LHCN-M2 (cell line): ENCODE results near the gene ASPSCR1. TPM values are rescaled to one million over a fixed set of nuclear protein-coding genes. Genes with fewer than 3 reads are reported as not detected.
A peak's percentile ranks its signal among the peaks of the same experiment; 100 is the strongest.

Source experiments
- DNase-seq: peaks from one replicate; pipeline ENCODE4 v3.0.0-alpha.2; 2012; ENCODE audit warnings: low read depth
- polyA plus RNA-seq: library from polyadenylated mRNA; unstranded; fragments of >200 nt; gene quantifications from one replicate; pipeline ENCODE4 v1.2.1, GENCODE V29; 2012; ENCODE audit warnings: missing spikeins
- total RNA-seq: library from RNA; depleted of rRNA; stranded (reverse); fragments of >200 nt; gene quantifications from 2 replicates; pipeline ENCODE4 v1.2.3, GENCODE V29; 2014; rRNA removed

ASPSCR1 gene
- 25.9 and 30.3 TPM in 2 replicates for total RNA-seq
- 28.0 TPM for polyA plus RNA-seq

GRCh38 chr17:81977211-81977808 lies at the start of gene ASPSCR1:
Gene ASPSCR1 (plus strand): TSS chr17:81977629. CDS start chr17:81977647, 18 bp downstream.
- peak; percentile 86 for DNase-seq

- DNase-seq = peak; percentile 90
These were observed 49.5 kb upstream of the ASPSCR1 start, which contains the start of gene MAFG for GRCh38 chr17:81927653-81928543. Gene MAFG (minus strand): TSS chr17:81927735. CDS start chr17:81923185, 4,550 bp downstream.

- no peak for DNase-seq
These were observed 48.7 kb upstream of the ASPSCR1 start for GRCh38 chr17:81928544-81929252.

- no peak for DNase-seq
These were observed 47.9 kb upstream of the ASPSCR1 start for GRCh38 chr17:81929253-81930141.

GRCh38 chr17:81930142-81931125 lies 47.0 kb upstream of the ASPSCR1 start:
- peak; percentile 23 for DNase-seq

GRCh38 chr17:81931189-81931556 lies 46.3 kb upstream of the ASPSCR1 start:
- DNase-seq = no peak

GRCh38 chr17:81931557-81932332 lies 45.7 kb upstream of the ASPSCR1 start:
- DNase-seq = no peak

- no peak for DNase-seq
These were observed 45.0 kb upstream of the ASPSCR1 start for GRCh38 chr17:81932333-81932983.

- DNase-seq = no peak
These were observed 44.2 kb upstream of the ASPSCR1 start for GRCh38 chr17:81933178-81933699.

GRCh38 chr17:81934098-81934757 lies 43.2 kb upstream of the ASPSCR1 start:
- no peak for DNase-seq

GRCh38 chr17:81934850-81935708 lies 42.4 kb upstream of the ASPSCR1 start:
- no peak for DNase-seq

GRCh38 chr17:81935709-81936084 lies 41.7 kb upstream of the ASPSCR1 start:
- DNase-seq = no peak

- no peak for DNase-seq
These were observed 38.2 kb upstream of the ASPSCR1 start for GRCh38 chr17:81939218-81939617.

GRCh38 chr17:81939881-81940385 lies 37.5 kb upstream of the ASPSCR1 start:
- DNase-seq = no peak

GRCh38 chr17:81940538-81941483 lies 36.6 kb upstream of the ASPSCR1 start:
- DNase-seq = no peak
